GM23338 (cell line): ENCODE results near the gene IRF2. TPM values are rescaled to one million over a fixed set of nuclear protein-coding genes. Genes with fewer than 3 reads are reported as not detected.

Source experiments
- ATAC-seq: fragments of 200-7000 bp; cut with Tn5 transposase; 3 replicates; pipeline ENCODE4 v1.9.1; 2020
- DNase-seq: peaks from one replicate; pipeline ENCODE4 v3.0.0-alpha.2; 2015; ENCODE audit warnings: low spot score
- H2AFZ ChIP-seq: fragments of 200-600 bp; sonication (generic); 2 replicates; pipeline ENCODE4 v1.8.0; 2016; ENCODE audit warnings: antibody characterized with exemption, mild to moderate bottlenecking, moderate library complexity
- H3F3A ChIP-seq: fragments of 200-600 bp; sonication (generic); replicated peaks from 2 replicates; pipeline ENCODE4 v1.8.0; 2017; ENCODE audit warnings: antibody characterized with exemption, mixed run types, low read depth
- H3K27ac ChIP-seq: fragments of 200-600 bp; sonication (generic); 2 replicates; pipeline ENCODE4 v1.6.1; 2016; ENCODE audit warnings: low read depth
- H3K27me3 ChIP-seq: fragments of 200-600 bp; sonication (generic); 2 replicates; pipeline ENCODE4 v1.8.0; 2016; ENCODE audit warnings: mild to moderate bottlenecking, mixed run types, moderate library complexity; ENCODE audit not compliant: insufficient read depth
- H3K36me3 ChIP-seq: fragments of 200-600 bp; sonication (generic); 2 replicates; pipeline ENCODE4 v1.8.0; 2016; ENCODE audit warnings: mild to moderate bottlenecking; ENCODE audit not compliant: insufficient read depth
- H3K4me1 ChIP-seq: fragments of 200-600 bp; sonication (generic); 2 replicates; pipeline ENCODE4 v1.8.0; 2016; ENCODE audit warnings: mild to moderate bottlenecking, moderate library complexity; ENCODE audit not compliant: insufficient read depth
- H3K4me2 ChIP-seq: fragments of 200-600 bp; sonication (generic); 2 replicates; pipeline ENCODE4 v1.7.1; 2017; ENCODE audit warnings: mixed run types
- H3K4me3 ChIP-seq: fragments of 200-600 bp; sonication (generic); 2 replicates; pipeline ENCODE4 v1.6.1; 2016; ENCODE audit warnings: mixed run types
- H3K79me2 ChIP-seq: fragments of 200-600 bp; sonication (generic); replicated peaks from 2 replicates; pipeline ENCODE4 v1.8.0; 2017; ENCODE audit warnings: mild to moderate bottlenecking; ENCODE audit not compliant: insufficient read depth
- H3K9me2 ChIP-seq: fragments of 200-600 bp; sonication (generic); 2 replicates; pipeline ENCODE4 v1.8.0; 2017; ENCODE audit not compliant: insufficient read depth
- H4K20me1 ChIP-seq: fragments of 200-600 bp; sonication (generic); replicated peaks from 2 replicates; pipeline ENCODE4 v1.8.0; 2017; ENCODE audit warnings: mild to moderate bottlenecking; ENCODE audit not compliant: insufficient read depth
- H3K27ac Mint-ChIP-seq: 2 replicates; pipeline ENCODE4 v1.8.0; 2020; ENCODE audit warnings: inconsistent platforms, mild to moderate bottlenecking, moderate library complexity, mixed read lengths
- H3K27me3 Mint-ChIP-seq: 3 replicates; pipeline ENCODE4 v1.8.0; 2022; ENCODE audit warnings: low read depth, mild to moderate bottlenecking, moderate library complexity, mixed read lengths, inconsistent platforms; ENCODE audit not compliant: insufficient read depth, poor library complexity
- H3K36me3 Mint-ChIP-seq: 3 replicates; pipeline ENCODE4 v1.8.0; 2021; ENCODE audit warnings: low read depth, mild to moderate bottlenecking, inconsistent platforms, moderate library complexity, mixed read lengths
- H3K4me1 Mint-ChIP-seq: 3 replicates; pipeline ENCODE4 v1.8.0; 2020; ENCODE audit warnings: mild to moderate bottlenecking, inconsistent platforms, mixed read lengths
- H3K4me3 Mint-ChIP-seq: 3 replicates; pipeline ENCODE4 v1.8.0; 2021; ENCODE audit warnings: moderate library complexity, mild to moderate bottlenecking, inconsistent platforms, mixed read lengths
- H3K9me3 Mint-ChIP-seq: 3 replicates; pipeline ENCODE4 v1.8.0; 2020; ENCODE audit warnings: moderate library complexity, mild to moderate bottlenecking, inconsistent platforms, mixed read lengths
- CREB1 ChIP-seq: fragments of 250-450 bp; sonication (Bioruptor Pico); IDR thresholded peaks from 2 replicates; pipeline ENCODE4 v1.5.0; 2020; ENCODE audit warnings: low read depth, mild to moderate bottlenecking, moderate library complexity
- CTCF ChIP-seq, 2 experiments: fragments of 200-600 bp in 1 of 2; sonication (generic) in 1 of 2; conservative IDR thresholded peaks; 2 replicates each; pipeline versions ENCODE4 v1.5.1 to v1.6.1; 2016 to 2017; ENCODE audit warnings: antibody characterized with exemption in 2 of 2, low read depth in 2 of 2, mild to moderate bottlenecking in 2 of 2, moderate library complexity in 1 of 2
- EZH2 ChIP-seq: fragments of 200-600 bp; sonication (generic); IDR thresholded peaks from one replicate; pipeline ENCODE4 v1.8.0; 2017; ENCODE audit warnings: antibody characterized with exemption, mild to moderate bottlenecking, low read depth; ENCODE audit not compliant: unreplicated experiment
- EZH2phosphoT487 ChIP-seq: fragments of 200-600 bp; sonication (generic); IDR thresholded peaks from one replicate; pipeline ENCODE4 v1.8.1; 2018; ENCODE audit warnings: antibody characterized with exemption; ENCODE audit not compliant: unreplicated experiment
- JUNB ChIP-seq: IDR thresholded peaks from one replicate; pipeline ENCODE4 v1.6.1; 2016; ENCODE audit warnings: antibody characterized with exemption; ENCODE audit not compliant: unreplicated experiment
- NANOG ChIP-seq: IDR thresholded peaks from 2 replicates; pipeline ENCODE4 v1.6.1; 2016; ENCODE audit warnings: antibody characterized with exemption, borderline replicate concordance
- POLR2AphosphoS5 ChIP-seq: IDR thresholded peaks from 2 replicates; pipeline ENCODE4 v1.6.1; 2016; ENCODE audit warnings: antibody characterized with exemption, low read depth
- STAT1 ChIP-seq: IDR thresholded peaks from one replicate; pipeline ENCODE4 v1.6.1; 2016; ENCODE audit warnings: antibody characterized with exemption; ENCODE audit not compliant: unreplicated experiment
- ZNF114 ChIP-seq: fragments of 250-450 bp; sonication (Bioruptor Pico); IDR thresholded peaks from 2 replicates; pipeline ENCODE4 v1.5.0; 2020; ENCODE audit warnings: mild to moderate bottlenecking, moderate library complexity
- ZNF331 ChIP-seq: fragments of 250-450 bp; sonication (Bioruptor Pico); IDR thresholded peaks from 2 replicates; pipeline ENCODE4 v1.5.0; 2020; ENCODE audit warnings: low read depth, mild to moderate bottlenecking, moderate library complexity
- polyA plus RNA-seq: library from polyadenylated mRNA; unstranded; fragments of >200 nt; fragmentation: Nextera tagmentation; extraction: Ambion mirVana; gene quantifications from 2 replicates; pipeline ENCODE4 v1.2.1, GENCODE V29; 2016
- total RNA-seq: library from RNA; depleted of rRNA; stranded (reverse); fragments of >200 nt; shearing (Covaris generic); gene quantifications from 2 replicates; pipeline ENCODE4 v1.2.3, GENCODE V29; 2014
- TF ChIP-seq, protein P1 (sequence below): IDR thresholded peaks from one replicate; pipeline ENCODE4 v1.6.1; 2018; ENCODE audit warnings: antibody characterized with exemption; ENCODE audit not compliant: unreplicated experiment
- TF ChIP-seq, protein P2 (sequence below): IDR thresholded peaks from 2 replicates; pipeline ENCODE4 v1.6.1; 2016; ENCODE audit warnings: antibody characterized with exemption
- TF ChIP-seq, protein P3 (sequence below): fragments of 250-450 bp; sonication (Bioruptor Pico); IDR thresholded peaks from 2 replicates; pipeline ENCODE4 v1.5.0; 2020; ENCODE audit warnings: mild to moderate bottlenecking, moderate library complexity

IRF2 gene
- total and polyA plus RNA-seq, 2 experiments from 2014 or later: 14.7 to 15.0 TPM

- Histone ChIP-seq H3K4me1 (peaks cover 18% of the 10 kb centered on the region), H4K20me1 (no peaks in the 10 kb centered on the region), H3K4me2 (no peak overlapping the region), H3K27ac (no peak overlapping the region), H3F3A (no peaks in the 10 kb centered on the region), H3K27me3 (no peaks in the 10 kb centered on the region), H2AFZ (no peak overlapping the region), H3K36me3 (no peaks in the 10 kb centered on the region), H3K4me3 (no peak overlapping the region), H3K9me2 (peaks cover 6% of the 10 kb centered on the region; the same call in 1 of the 2 replicates), H3K79me2 (no peaks in the 10 kb centered on the region)
- peaks cover 3% of the 10 kb centered on the region for H3K27me3 Mint-ChIP-seq
- H3K36me3 Mint-ChIP-seq: peaks cover 4% of the 10 kb centered on the region; the same call in 2 of the 3 replicates
- H3K4me3 Mint-ChIP-seq: no peak overlapping the region
- H3K27ac Mint-ChIP-seq: no peak overlapping the region
- no peak for DNase-seq
- TF ChIP-seq EZH2 (no peak), CREB1 (CRISPR knock-in tag) (no peak), STAT1 (no peak), ZNF114 (CRISPR knock-in tag) (no peak), EZH2phosphoT487 (no peak), CTCF (conservative IDR thresholded peaks at IDR 0.05; ENCODE audit: low read depth in 2 of 2) (no peak), POLR2AphosphoS5 (no peak), ZNF331 (CRISPR knock-in tag) (no peak), JUNB (no peak), NANOG (no peak)
- TF ChIP-seq, protein P1, sequence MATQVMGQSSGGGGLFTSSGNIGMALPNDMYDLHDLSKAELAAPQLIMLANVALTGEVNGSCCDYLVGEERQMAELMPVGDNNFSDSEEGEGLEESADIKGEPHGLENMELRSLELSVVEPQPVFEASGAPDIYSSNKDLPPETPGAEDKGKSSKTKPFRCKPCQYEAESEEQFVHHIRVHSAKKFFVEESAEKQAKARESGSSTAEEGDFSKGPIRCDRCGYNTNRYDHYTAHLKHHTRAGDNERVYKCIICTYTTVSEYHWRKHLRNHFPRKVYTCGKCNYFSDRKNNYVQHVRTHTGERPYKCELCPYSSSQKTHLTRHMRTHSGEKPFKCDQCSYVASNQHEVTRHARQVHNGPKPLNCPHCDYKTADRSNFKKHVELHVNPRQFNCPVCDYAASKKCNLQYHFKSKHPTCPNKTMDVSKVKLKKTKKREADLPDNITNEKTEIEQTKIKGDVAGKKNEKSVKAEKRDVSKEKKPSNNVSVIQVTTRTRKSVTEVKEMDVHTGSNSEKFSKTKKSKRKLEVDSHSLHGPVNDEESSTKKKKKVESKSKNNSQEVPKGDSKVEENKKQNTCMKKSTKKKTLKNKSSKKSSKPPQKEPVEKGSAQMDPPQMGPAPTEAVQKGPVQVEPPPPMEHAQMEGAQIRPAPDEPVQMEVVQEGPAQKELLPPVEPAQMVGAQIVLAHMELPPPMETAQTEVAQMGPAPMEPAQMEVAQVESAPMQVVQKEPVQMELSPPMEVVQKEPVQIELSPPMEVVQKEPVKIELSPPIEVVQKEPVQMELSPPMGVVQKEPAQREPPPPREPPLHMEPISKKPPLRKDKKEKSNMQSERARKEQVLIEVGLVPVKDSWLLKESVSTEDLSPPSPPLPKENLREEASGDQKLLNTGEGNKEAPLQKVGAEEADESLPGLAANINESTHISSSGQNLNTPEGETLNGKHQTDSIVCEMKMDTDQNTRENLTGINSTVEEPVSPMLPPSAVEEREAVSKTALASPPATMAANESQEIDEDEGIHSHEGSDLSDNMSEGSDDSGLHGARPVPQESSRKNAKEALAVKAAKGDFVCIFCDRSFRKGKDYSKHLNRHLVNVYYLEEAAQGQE: no peak
- TF ChIP-seq, protein P2, sequence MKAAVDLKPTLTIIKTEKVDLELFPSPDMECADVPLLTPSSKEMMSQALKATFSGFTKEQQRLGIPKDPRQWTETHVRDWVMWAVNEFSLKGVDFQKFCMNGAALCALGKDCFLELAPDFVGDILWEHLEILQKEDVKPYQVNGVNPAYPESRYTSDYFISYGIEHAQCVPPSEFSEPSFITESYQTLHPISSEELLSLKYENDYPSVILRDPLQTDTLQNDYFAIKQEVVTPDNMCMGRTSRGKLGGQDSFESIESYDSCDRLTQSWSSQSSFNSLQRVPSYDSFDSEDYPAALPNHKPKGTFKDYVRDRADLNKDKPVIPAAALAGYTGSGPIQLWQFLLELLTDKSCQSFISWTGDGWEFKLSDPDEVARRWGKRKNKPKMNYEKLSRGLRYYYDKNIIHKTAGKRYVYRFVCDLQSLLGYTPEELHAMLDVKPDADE: no peak
- TF ChIP-seq, protein P3, sequence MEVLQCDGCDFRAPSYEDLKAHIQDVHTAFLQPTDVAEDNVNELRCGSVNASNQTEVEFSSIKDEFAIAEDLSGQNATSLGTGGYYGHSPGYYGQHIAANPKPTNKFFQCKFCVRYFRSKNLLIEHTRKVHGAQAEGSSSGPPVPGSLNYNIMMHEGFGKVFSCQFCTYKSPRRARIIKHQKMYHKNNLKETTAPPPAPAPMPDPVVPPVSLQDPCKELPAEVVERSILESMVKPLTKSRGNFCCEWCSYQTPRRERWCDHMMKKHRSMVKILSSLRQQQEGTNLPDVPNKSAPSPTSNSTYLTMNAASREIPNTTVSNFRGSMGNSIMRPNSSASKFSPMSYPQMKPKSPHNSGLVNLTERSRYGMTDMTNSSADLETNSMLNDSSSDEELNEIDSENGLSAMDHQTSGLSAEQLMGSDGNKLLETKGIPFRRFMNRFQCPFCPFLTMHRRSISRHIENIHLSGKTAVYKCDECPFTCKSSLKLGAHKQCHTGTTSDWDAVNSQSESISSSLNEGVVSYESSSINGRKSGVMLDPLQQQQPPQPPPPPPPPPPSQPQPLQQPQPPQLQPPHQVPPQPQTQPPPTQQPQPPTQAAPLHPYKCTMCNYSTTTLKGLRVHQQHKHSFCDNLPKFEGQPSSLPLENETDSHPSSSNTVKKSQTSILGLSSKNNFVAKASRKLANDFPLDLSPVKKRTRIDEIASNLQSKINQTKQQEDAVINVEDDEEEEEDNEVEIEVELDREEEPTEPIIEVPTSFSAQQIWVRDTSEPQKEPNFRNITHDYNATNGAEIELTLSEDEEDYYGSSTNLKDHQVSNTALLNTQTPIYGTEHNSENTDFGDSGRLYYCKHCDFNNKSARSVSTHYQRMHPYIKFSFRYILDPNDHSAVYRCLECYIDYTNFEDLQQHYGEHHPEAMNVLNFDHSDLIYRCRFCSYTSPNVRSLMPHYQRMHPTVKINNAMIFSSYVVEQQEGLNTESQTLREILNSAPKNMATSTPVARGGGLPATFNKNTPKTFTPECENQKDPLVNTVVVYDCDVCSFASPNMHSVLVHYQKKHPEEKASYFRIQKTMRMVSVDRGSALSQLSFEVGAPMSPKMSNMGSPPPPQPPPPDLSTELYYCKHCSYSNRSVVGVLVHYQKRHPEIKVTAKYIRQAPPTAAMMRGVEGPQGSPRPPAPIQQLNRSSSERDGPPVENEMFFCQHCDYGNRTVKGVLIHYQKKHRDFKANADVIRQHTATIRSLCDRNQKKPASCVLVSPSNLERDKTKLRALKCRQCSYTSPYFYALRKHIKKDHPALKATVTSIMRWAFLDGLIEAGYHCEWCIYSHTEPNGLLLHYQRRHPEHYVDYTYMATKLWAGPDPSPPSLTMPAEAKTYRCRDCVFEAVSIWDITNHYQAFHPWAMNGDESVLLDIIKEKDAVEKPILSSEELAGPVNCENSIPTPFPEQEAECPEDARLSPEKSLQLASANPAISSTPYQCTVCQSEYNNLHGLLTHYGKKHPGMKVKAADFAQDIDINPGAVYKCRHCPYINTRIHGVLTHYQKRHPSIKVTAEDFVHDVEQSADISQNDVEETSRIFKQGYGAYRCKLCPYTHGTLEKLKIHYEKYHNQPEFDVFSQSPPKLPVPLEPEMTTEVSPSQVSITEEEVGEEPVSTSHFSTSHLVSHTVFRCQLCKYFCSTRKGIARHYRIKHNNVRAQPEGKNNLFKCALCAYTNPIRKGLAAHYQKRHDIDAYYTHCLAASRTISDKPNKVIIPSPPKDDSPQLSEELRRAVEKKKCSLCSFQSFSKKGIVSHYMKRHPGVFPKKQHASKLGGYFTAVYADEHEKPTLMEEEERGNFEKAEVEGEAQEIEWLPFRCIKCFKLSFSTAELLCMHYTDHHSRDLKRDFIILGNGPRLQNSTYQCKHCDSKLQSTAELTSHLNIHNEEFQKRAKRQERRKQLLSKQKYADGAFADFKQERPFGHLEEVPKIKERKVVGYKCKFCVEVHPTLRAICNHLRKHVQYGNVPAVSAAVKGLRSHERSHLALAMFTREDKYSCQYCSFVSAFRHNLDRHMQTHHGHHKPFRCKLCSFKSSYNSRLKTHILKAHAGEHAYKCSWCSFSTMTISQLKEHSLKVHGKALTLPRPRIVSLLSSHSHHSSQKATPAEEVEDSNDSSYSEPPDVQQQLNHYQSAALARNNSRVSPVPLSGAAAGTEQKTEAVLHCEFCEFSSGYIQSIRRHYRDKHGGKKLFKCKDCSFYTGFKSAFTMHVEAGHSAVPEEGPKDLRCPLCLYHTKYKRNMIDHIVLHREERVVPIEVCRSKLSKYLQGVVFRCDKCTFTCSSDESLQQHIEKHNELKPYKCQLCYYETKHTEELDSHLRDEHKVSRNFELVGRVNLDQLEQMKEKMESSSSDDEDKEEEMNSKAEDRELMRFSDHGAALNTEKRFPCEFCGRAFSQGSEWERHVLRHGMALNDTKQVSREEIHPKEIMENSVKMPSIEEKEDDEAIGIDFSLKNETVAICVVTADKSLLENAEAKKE (CRISPR knock-in tag): no peak
- peaks cover 19% of the 10 kb centered on the region for H3K4me1 Mint-ChIP-seq
- H3K9me3 Mint-ChIP-seq: peaks cover 6% of the 10 kb centered on the region; the same call in 1 of the 3 replicates
- no peak for ATAC-seq
Measured at GRCh38 chr4:184510401-184510800, 36.1 kb upstream of the IRF2 start.
